ENCODE measurements around the gene IL18BP.

IL18BP gene

DNA sequence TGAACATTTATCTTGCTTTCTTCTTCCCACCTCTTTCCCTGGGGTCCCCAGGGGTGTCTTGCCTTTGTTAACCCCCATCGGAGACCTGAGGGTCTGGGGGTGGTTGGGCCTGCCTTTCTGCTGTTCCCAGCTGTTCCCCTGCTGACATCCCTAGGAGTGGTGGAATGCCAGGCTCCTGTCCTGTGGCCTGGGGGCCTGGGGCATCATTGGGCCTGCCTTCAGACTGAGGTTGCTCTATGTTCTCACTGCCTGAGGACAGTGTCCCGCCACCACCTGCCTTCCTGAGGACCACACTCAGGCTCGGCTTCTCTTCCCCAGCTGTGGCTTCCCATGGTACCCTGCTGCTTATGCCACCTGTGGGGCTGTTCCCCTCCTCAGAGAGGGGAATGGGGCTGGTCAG, 1.1 kb upstream of the IL18BP start:
- no peak for DNase-seq

DNA sequence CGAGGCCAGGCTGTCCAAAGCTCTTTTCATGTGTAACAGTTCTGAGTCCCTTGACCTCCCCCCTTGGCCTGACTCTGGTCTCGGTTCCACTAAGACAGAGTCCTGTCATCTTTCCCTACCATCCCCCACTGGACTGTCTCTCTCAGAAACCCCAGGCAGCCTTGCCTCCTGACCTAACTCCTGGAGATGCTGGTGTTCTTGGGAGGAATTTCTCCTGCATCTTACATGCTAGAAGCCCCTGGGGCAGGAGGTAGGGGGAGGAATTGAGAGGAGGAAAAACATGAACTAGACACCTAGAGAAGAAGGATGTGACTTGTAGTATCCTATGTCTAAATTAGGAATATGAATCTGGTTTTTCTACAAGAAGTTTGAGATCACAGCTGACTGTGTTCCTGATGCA, 648 bp upstream of the IL18BP start:
- no peak for DNase-seq

DNA sequence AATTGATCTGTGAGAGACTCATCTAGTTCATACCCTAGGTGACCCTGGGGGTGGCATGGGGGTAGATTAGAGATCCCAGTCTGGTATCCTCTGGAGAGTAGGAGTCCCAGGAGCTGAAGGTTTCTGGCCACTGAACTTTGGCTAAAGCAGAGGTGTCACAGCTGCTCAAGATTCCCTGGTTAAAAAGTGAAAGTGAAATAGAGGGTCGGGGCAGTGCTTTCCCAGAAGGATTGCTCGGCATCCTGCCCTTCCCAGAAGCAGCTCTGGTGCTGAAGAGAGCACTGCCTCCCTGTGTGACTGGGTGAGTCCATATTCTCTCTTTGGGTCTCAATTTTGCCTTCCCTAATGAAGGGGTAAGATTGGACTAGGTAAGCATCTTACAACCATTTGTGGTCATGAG, 653 bp downstream of the IL18BP start:
- DNase-seq, result no peak

DNA sequence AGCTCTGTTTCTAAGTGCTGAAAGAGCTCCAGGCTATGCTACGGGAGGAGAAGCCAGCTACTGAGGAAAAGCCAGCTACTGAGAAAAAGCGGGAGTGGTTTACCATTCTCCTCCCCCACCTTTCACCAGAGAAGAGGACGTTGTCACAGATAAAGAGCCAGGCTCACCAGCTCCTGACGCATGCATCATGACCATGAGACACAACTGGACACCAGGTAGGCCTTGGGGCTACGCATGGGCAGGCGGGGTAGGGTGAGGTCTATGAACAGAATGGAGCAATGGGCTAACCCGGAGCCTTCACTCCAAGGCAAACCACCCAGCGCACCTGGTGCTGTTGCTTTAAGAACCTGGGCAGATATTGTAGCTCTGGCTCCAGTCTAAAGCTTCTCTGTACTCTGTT, 1.1 kb downstream of the IL18BP start:
- DNase-seq, result no peak

DNA sequence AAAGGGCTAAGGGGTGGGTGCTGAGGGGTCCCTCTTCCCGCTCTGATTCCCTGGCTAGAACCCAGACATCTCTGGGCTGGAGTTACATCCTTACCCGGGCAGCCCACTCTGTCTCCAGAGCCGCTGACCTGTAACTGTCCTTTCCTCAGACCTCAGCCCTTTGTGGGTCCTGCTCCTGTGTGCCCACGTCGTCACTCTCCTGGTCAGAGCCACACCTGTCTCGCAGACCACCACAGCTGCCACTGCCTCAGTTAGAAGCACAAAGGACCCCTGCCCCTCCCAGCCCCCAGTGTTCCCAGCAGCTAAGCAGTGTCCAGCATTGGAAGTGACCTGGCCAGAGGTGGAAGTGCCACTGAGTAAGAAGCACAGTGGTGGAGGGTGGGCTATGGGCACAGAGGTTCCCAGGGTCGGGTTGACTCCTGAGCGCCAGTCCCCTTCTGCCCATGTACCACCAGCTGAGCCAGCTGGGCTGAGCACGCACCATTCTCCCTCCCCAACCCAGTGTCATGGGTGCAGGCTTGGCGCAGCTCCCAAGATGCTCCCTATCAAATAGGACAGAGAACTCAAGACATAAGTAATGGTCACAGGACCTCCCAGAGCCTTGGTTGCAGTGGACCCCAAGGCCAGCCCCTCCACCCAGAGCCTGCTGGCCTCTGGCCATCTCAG, 1.6 kb downstream of the IL18BP start:
- no peak for DNase-seq

DNA sequence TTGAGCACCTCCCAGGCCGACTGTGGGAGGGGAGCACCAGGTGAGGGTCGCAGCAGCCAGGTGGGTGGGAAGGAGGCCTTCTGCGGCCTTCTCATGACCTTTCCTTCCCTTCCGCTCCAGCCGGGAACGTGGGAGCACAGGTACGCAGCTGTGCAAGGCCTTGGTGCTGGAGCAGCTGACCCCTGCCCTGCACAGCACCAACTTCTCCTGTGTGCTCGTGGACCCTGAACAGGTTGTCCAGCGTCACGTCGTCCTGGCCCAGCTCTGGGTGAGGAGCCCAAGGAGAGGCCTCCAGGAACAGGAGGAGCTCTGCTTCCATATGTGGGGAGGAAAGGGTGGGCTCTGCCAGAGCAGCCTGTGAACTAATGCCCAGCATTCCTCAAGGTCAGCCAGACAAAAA, 2.6 kb downstream of the IL18BP start:
- DNase-seq, result no peak

DNA sequence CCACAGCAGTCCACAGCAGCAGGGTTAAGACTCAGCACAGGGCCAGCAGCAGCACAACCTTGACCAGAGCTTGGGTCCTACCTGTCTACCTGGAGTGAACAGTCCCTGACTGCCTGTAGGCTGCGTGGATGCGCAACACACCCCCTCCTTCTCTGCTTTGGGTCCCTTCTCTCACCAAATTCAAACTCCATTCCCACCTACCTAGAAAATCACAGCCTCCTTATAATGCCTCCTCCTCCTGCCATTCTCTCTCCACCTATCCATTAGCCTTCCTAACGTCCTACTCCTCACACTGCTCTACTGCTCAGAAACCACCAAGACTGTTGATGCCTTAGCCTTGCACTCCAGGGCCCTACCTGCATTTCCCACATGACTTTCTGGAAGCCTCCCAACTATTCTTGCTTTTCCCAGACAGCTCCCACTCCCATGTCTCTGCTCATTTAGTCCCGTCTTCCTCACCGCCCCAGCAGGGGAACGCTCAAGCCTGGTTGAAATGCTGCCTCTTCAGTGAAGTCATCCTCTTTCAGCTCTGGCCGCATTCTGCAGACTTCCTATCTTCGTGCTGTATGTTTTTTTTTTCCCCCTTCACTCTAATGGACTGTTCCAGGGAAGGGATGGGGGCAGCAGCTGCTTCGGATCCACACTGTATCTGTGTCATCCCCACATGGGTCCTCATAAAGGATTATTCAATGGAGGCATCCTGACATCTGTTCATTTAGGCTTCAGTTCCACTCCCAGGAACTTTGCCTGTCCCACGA, 3.3 kb downstream of the IL18BP start:
- DNase-seq, result no peak

DNA sequence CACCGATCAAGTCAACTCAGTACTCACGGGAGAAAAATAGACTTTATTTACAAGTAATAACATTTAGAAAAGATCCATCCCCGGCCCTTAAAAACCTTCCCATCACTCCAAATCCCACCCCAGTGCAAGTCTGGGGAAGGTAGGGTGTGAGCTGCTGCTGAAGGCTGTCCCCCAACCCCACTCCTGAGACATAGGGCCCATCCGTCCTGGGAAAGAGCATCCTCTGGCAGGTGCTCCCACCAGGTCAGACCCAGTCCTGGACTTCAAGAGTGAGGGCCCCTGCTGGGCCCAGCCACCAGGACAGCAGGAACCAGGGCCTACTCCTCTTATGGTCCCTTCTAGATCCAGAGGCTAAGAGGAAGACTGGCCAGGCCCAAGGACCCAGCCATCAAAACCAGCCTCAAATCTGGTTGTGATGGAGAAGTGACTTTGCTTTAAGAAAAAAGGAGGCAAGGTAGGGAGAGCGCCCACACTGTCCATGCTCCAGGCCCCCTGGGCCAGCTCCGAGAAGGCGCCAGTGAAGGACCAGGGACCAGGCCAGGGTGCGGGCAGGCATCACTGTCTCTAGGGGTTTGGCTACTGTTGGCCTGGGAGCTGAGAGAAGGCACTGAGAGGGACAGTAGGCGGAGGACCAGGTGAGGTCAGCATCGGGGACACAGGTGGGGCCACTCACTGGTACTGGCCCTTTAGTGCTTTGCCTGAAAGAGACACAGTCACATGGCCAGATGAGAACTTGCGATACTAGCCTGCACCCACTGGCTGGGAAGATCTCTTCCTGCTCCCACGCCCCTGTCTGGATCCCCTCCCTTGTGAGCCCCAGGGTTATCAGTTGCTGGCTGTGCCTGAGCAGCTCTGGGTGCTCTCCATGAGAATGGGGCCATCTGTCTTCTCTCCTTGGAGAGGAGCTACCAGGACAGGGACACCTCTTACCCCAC, 4.4 kb downstream of the IL18BP start:
- DNase-seq, result no peak

DNA sequence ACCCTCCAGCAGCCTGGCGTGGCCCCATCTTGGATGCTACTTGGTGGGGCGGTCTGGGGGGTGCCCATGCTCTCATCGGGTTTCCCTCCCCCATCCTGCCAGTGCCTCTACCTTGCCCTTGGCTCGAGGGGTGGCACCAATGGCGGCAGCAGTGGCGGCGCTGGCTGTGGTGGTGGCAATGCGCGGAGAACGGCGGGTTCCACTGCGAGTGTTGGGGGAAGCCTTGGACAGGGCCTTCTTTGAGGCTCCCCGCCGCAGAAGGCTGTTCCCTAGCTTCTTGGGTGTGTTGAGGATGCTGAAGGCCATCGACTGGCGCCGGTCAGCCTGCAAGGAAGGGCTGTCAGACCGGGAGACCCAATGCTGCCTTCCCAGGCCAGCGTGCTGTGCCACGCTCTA, 5.1 kb downstream of the IL18BP start:
- DNase-seq, result no peak

DNA sequence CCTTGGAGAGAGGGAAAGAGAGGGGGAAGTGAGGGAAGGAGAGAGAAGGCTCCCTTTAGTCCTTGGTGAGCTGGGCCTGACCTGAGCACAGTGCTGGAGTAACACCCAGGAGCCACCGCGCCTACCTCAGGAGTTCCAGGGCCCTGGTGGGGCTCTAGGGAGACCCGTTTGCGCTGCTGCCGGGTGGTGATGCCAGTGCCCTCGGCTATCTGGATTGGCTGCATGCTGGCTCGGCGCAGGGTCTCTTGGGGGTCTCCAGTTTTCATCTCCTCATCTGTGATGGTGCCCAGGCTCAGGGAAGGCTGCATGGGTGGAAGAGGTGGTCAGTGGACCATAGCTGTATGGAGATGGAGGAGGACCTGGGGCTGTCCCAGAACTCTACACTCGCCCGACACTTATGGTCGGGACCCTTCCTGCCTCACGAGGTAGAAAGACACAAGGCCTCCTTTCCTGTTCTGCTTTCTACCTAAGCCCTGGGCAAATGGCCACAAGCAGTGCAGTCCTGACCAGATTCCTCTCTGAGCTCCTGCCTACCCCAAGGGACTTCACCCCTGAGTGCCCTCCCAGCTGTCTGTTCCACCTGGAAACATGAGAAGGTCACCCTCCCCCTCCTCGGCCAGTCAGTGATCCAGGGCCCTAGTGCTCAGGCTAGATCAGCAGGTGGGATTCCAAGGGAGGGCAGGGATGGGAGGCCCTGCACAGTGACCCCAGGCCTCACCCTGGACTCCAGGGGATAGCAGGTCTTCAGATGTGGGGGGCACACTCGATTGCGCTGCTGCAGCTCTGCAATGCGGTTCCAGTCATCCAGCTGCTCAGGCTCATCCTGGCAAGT, 6.0 kb downstream of the IL18BP start:
- no peak for DNase-seq

DNA sequence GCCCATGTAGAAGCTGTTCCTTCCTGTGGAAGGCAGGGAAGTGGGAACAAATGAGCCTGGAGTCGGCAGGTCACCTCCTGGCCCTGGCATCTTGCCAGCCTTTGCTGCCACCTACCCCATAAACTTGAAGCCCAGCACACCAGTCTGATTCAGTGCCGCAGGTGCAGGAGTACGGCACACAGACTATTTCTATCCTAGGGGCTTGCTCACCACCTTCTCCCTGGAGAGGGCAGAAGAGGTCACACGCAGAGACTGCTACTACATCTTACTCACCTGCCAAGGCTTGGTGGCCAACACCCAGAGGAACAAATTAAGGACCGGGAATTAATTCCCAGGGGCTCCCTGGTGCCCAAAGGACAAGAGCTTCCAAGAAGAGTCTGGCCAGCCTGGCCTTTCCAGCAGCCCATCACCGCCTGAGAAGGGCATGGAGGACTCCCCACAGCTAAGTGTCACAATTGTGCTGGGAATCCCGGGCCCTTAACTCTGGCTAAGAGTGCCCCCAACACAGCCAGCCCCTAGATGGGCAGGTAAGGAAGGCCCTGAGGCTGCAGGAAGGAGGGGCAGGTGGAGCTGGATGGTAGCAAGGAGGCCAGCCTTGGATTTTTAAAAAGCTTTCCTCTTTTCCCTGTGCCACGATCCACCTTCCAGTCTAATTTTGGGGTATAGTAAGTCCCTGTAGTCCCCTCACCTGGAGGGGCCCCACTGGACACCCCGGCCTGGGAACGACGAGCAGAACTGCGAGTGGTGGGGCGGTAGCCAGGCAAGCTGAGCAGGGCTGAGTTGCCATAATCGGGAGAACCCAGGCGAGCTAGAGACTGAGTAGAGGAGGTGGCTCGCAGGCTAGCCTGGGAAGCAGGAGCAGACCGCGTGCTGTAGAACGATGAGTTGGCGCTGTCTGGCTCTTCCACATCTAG, 6.9 kb downstream of the IL18BP start:
- no peak for DNase-seq

DNA sequence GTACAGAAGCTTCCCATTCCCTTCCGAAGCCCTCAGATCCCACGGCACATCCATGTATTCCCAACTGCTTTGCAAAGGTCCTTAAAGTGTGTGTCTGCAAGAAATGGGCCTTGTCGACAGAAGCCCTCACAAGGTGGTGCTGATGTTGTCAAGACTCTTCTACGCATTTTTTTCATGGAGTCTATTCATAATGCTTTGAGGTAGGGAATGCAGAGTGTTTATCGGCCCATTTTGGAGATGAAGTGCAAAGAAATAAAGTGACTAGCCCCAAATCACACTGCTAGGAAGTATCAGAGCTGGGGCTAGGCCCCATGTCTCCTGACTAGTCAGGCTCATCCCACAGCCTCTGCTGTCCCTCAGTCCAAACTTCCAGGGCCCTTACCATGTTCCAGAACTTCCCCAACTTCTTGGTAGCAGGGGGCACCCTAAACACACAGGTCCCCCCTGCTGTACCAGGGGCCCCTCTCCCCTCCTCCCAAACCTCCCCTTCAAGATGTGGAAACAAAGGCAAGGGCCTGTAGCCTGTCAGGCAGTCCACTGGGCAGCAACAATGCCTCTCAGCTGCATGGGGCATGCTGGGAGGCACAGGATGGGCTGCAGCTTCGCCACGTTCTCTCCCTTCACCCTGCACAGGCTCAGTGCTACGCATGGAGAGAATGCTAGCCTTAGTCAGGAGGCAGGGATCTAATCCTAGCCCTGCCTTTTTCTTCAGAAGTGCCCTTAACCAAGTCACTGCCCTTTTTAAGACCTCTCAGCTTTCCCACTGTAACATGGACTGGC, 7.8 kb downstream of the IL18BP start:
- DNase-seq, result no peak

DNA sequence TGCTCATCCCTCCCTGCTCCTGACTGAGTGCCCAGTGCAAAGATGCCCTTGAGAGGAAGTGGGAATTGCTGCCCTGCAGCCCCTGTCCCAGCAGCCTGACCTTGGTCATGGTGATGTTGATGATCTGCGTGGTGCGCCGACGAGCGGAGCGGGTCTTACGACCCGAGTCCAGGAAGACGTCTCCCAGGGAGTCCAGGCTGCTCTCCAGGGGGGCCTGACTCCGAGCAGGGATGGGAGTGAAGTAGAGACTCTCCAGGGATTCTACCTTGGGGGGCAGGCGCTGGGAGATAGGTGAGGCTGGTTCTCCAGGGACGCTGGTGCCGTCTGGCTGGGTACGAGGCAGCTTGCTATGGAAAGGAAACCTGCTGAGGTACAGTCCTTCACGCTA, 8.4 kb downstream of the IL18BP start:
- DNase-seq, result no peak

DNA sequence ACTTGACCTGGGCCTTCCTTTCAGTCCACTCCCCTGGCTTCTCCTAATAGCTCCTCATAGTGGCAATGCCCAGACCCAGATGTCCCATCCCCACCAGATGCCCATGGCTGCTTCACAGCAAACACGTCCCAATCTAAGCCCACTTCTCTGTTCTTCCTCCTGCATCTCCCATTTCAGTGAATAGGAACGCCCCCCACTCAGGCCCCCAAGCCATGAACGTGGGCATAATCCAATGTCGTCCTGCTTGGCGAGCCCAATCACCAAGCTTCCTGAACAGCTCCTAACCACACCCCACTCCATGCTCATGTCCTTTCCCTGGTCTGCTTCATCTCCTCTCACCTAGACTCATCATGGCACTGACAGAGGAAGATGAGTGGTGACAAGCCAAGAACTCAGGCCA, 8.9 kb downstream of the IL18BP start:
- no peak for DNase-seq

DNA sequence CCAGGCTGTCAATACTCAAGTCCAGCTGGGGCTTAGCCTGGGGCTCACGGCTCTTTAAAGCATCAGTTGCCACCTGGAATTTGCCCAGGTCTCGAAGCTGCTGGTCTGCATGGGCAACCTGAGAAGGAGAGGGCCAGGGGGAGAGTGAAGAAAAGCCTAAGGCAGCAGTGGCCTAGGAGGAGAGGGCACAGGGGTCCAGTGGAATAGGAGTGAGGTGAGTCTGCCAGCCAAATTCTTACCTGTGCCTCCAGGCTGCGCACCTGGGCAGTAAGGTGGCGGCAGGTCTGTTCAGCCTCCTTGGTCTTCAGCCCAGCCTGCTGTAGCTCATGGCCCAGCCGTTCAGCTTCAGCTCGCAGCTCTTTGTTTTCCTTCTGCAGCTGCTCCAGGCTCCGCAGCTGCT, 10.0 kb downstream of the IL18BP start:
- no peak for DNase-seq

DNA sequence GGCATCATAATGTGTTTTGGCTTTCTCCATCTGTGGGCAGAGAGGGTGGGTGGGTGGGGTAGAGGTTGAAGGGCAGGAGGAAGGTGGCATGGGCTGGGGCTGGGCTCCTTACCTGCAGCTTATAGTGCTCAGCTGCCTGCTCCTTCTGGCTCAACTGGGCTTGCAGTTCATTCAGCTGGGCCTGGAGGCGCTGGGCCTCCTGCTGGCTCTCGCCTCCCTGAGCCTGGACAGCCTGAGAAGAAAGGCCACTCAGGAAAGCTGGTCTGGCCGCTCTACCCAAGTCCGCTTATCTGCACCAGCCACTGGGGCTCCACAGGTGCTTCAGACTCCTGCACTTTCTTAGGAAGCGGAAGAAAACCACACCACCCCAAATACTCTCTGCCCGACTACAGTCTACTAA, 10.4 kb downstream of the IL18BP start:
- no peak for DNase-seq

DNA sequence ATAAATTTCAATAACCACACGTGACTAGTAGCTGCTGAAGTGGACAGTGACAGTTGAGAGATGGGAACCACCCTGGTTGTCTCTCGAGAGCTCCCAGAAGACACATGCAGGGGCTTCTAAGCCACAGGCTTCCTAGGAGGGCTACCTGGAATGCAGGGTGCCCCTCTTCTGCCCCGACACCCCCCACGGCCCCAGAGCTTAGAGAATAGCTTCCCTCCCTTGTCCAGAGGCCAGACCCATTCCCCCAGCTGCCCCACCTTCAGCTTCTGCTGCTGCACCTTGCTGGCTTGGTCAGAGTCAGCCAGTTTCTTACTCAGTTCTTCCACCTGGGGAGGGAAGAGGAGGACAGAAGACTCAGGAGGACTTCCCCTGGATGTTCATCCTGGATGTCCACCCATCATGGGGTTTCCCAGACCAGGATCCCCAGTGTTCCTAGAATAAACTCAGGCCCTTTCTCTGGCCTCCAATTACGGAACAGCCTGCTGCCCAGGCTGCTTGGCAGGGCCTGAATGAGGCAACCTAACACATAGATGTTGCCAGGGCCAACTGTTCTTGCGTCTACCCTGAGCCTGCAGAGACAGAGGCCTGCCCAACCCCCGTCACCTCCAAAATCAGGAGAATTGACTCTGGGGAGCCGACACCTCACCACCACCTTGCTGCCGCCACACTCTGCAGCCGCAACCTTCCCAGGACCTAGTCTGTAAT, 12.0 kb downstream of the IL18BP start:
- no peak for DNase-seq

DNA sequence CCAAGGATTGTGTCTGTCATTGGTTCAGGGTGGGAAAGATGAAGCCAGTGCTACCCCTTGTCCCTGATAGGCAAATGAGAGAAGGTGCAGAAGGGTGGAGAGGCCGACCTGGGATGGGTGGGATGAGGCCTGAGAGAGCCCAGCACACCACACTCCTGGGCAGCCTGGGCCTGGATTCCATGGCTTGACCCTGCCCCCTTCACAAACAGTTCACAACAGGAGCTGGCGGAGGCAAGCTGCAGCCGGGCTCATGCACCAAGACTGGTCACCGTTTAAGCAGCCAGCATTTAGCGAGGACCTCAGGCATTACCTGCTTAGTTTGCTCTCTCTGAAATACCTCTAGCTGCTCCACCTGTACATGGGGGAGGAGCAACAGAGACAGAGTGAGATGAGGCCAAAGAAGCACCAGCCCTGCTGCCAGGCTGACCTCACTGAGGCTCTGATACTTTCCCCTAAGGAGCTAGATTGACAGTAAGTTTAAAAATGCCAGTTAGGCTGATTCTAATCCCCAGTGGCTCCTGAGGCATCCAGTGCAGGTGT, 13.5 kb downstream of the IL18BP start:
- no peak for DNase-seq

DNA sequence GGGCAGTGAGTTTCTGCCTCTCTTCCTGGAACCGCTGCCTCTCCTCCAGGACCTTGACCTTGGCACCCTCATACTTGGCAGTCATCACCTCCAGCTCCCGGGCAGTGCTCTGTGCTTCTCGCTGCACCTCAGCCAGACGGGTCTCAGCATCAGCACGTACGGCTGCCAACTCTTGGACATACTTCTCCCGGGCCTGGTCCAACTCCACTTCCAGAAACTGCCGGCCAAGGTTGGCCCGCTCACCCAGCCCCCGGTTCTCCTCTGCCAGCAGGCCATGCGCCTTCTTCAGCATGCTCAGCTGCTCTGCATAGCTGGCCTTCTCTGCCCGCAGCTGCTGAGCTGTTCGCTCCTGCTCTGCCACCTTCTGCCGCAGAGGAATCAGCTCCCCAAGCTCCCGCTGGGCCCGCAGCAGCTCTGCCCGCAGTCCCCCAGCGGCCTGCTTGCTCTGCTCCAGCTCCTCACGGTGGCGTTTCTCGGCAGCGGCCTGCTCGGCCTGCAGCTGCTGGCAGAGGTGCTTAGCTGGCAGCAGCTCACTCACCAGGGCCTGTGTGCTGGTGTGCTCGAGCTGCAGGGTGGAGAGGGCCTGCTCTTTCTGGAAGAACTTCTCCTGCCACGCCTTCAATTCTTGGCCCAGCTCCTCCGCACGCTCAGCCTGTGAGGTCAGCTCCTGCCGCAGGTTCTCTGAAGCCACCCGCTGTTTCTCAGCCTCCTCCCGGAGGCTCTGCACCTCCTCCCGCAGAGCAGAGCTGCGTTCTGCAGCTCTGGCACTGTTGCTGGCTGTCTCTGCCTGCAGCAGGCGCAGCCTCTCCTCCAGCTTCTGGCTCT, 14.4 kb downstream of the IL18BP start:
- no peak for DNase-seq

All from KG1 (cell line).